PFSK-1 (cell line): ENCODE measurements around the gene ACTRT2.

Experiments
- FOXP2 ChIP-seq: optimal IDR thresholded peaks from 2 replicates; pipeline ENCODE3; 2011; ENCODE audit warnings: borderline replicate concordance, control low read depth, inconsistent platforms; ENCODE audit not compliant: insufficient read depth; ENCODE audit errors: extremely low read length, extremely low read depth
- POLR2AphosphoS5 ChIP-seq: IDR thresholded peaks from 2 replicates; pipeline ENCODE4 v1.6.1; 2012; ENCODE audit warnings: low read depth, mild to moderate bottlenecking, control low read depth, low read length, moderate library complexity
- REST ChIP-seq, 2 experiments: IDR thresholded peaks; 2 replicates each; pipeline versions ENCODE4 v1.6.1 to v1.8.0; 2011 to 2012; ENCODE audit warnings: low read depth in 2 of 2, low read length in 2 of 2, control low read depth in 1 of 2, inconsistent platforms in 1 of 2, mild to moderate bottlenecking in 1 of 2, moderate library complexity in 1 of 2; ENCODE audit not compliant: insufficient read depth in 1 of 2
- SIN3A ChIP-seq: IDR thresholded peaks from 2 replicates; pipeline ENCODE4 v1.6.1; 2012; ENCODE audit warnings: mild to moderate bottlenecking, low read length, moderate library complexity, borderline replicate concordance; ENCODE audit not compliant: insufficient read depth
- TAF1 ChIP-seq: IDR thresholded peaks from 2 replicates; pipeline ENCODE4 v1.6.1; 2012; ENCODE audit warnings: low read length, control low read depth, borderline replicate concordance; ENCODE audit not compliant: insufficient read depth

ACTRT2 gene

GRCh38 chr1:3019516-3020051, 1.7 kb upstream of the ACTRT2 start:
- TF ChIP-seq REST (IDR thresholded peaks at IDR 0.05; ENCODE audit: insufficient read depth in 1 of 2, low read depth in 2 of 2, low read length in 2 of 2) = no peak
- TF ChIP-seq POLR2AphosphoS5 = no peak
- no peak for TF ChIP-seq SIN3A
- TF ChIP-seq FOXP2 = no peak
- TF ChIP-seq TAF1 = no peak

- no peak for TF ChIP-seq POLR2AphosphoS5
- no peak for TF ChIP-seq TAF1
- no peak for TF ChIP-seq SIN3A
- no peak for TF ChIP-seq FOXP2
- TF ChIP-seq REST (IDR thresholded peaks at IDR 0.05; ENCODE audit: insufficient read depth in 1 of 2, low read depth in 2 of 2, low read length in 2 of 2) = no peak
Measured at GRCh38 chr1:3020263-3020909, 881 bp upstream of the ACTRT2 start.

GRCh38 chr1:3021801-3022401, 634 bp downstream of the ACTRT2 start:
- TF ChIP-seq TAF1 = no peak
- TF ChIP-seq SIN3A = no peak
- no peak for TF ChIP-seq FOXP2
- no peak for TF ChIP-seq POLR2AphosphoS5
- TF ChIP-seq REST (IDR thresholded peaks at IDR 0.05; ENCODE audit: insufficient read depth in 1 of 2, low read depth in 2 of 2, low read length in 2 of 2) = no peak

- TF ChIP-seq POLR2AphosphoS5 (no peak), REST (IDR thresholded peaks at IDR 0.05; ENCODE audit: insufficient read depth in 1 of 2, low read depth in 2 of 2, low read length in 2 of 2) (no peak), TAF1 (no peak), FOXP2 (no peak), SIN3A (no peak)
Measured at GRCh38 chr1:3022511-3022973, 1.3 kb downstream of the ACTRT2 start.
